ENCODE measurements around the gene CD36. TPM values are rescaled to one million over a fixed set of nuclear protein-coding genes. Genes with fewer than 3 reads are reported as not detected.
"Not testable (repeated sequence)": the region's sequence is repeated elsewhere in the genome, so short reads cannot be mapped to it uniquely, and the experiment has no call there.

CD36 gene
- total RNA-seq, 1 experiment from 2014 or later: 1.4 TPM

DNA sequence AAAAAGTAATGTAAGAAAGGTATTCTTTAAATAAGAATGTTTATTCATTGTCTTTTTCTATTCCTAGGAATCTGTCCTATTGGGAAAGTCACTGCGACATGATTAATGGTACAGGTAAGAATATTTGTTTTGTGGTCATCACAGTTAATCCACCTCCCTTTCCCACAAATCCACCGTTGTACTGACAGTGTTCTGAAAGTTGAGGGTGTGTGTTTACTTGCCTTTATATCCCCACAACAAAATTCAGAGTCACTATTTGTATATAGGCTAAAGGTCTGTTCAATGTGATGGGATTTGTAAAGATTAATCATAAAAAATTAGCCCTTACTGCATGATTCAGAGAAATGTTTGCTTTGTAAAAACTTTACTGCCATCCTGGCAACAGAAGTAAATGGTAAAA lies 27.9 kb downstream of the CD36 start:
- Mint-ChIP-seq H3K4me1 (no peaks in the 10 kb centered on the region), H3K27ac (no peak overlapping the region), H3K9me3 (no peaks in the 10 kb centered on the region), H3K27me3 (ENCODE audit: low read depth) (no peaks in the 10 kb centered on the region), H3K4me3 (no peak overlapping the region), H3K36me3 (no peaks in the 10 kb centered on the region)
- TF ChIP-seq ZNF138 (CRISPR knock-in tag; conservative IDR thresholded peaks at IDR 0.05) (no peak), NFYB (CRISPR knock-in tag; conservative IDR thresholded peaks at IDR 0.05; ENCODE audit: low read depth) (no peak), TP53 (CRISPR knock-in tag; IDR thresholded peaks at IDR 0.05) (no peak), ZNF219 (CRISPR knock-in tag; IDR thresholded peaks at IDR 0.05; ENCODE audit: borderline replicate concordance) (no peak), NR3C1 (CRISPR knock-in tag; conservative IDR thresholded peaks at IDR 0.05; ENCODE audit: low read depth) (no peak), ZNF416 (CRISPR knock-in tag; IDR thresholded peaks at IDR 0.05) (no peak), TCF7 (CRISPR knock-in tag; IDR thresholded peaks at IDR 0.05; ENCODE audit: low read depth) (no peak), NR1H2 (CRISPR knock-in tag; IDR thresholded peaks at IDR 0.05) (no peak), ZNF317 (CRISPR knock-in tag; IDR thresholded peaks at IDR 0.05; ENCODE audit: borderline replicate concordance, low read depth) (no peak), RORB (CRISPR knock-in tag; IDR thresholded peaks at IDR 0.05) (no peak)
- TF ChIP-seq, protein P1, sequence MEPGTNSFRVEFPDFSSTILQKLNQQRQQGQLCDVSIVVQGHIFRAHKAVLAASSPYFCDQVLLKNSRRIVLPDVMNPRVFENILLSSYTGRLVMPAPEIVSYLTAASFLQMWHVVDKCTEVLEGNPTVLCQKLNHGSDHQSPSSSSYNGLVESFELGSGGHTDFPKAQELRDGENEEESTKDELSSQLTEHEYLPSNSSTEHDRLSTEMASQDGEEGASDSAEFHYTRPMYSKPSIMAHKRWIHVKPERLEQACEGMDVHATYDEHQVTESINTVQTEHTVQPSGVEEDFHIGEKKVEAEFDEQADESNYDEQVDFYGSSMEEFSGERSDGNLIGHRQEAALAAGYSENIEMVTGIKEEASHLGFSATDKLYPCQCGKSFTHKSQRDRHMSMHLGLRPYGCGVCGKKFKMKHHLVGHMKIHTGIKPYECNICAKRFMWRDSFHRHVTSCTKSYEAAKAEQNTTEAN (CRISPR knock-in tag; IDR thresholded peaks at IDR 0.05): no peak
- TF ChIP-seq, protein P2, sequence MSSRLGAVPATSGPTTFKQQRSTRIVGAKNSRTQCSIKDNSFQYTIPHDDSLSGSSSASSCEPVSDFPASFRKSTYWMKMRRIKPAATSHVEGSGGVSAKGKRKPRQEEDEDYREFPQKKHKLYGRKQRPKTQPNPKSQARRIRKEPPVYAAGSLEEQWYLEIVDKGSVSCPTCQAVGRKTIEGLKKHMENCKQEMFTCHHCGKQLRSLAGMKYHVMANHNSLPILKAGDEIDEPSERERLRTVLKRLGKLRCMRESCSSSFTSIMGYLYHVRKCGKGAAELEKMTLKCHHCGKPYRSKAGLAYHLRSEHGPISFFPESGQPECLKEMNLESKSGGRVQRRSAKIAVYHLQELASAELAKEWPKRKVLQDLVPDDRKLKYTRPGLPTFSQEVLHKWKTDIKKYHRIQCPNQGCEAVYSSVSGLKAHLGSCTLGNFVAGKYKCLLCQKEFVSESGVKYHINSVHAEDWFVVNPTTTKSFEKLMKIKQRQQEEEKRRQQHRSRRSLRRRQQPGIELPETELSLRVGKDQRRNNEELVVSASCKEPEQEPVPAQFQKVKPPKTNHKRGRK (CRISPR knock-in tag; IDR thresholded peaks at IDR 0.05; ENCODE audit: borderline replicate concordance): no peak
- TF ChIP-seq, protein P3, sequence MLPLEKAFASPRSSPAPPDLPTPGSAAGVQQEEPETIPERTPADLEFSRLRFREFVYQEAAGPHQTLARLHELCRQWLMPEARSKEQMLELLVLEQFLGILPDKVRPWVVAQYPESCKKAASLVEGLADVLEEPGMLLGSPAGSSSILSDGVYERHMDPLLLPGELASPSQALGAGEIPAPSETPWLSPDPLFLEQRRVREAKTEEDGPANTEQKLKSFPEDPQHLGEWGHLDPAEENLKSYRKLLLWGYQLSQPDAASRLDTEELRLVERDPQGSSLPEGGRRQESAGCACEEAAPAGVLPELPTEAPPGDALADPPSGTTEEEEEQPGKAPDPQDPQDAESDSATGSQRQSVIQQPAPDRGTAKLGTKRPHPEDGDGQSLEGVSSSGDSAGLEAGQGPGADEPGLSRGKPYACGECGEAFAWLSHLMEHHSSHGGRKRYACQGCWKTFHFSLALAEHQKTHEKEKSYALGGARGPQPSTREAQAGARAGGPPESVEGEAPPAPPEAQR (CRISPR knock-in tag; IDR thresholded peaks at IDR 0.05): no peak
- TF ChIP-seq, protein P4, sequence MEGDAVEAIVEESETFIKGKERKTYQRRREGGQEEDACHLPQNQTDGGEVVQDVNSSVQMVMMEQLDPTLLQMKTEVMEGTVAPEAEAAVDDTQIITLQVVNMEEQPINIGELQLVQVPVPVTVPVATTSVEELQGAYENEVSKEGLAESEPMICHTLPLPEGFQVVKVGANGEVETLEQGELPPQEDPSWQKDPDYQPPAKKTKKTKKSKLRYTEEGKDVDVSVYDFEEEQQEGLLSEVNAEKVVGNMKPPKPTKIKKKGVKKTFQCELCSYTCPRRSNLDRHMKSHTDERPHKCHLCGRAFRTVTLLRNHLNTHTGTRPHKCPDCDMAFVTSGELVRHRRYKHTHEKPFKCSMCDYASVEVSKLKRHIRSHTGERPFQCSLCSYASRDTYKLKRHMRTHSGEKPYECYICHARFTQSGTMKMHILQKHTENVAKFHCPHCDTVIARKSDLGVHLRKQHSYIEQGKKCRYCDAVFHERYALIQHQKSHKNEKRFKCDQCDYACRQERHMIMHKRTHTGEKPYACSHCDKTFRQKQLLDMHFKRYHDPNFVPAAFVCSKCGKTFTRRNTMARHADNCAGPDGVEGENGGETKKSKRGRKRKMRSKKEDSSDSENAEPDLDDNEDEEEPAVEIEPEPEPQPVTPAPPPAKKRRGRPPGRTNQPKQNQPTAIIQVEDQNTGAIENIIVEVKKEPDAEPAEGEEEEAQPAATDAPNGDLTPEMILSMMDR (IDR thresholded peaks at IDR 0.05): no peak
- no peak for ATAC-seq
- POLR2A ChIA-PET: no interaction called here
- CTCF ChIA-PET: no interaction called here
- DNase-seq (ENCODE audit: low spot score): no peak

DNA sequence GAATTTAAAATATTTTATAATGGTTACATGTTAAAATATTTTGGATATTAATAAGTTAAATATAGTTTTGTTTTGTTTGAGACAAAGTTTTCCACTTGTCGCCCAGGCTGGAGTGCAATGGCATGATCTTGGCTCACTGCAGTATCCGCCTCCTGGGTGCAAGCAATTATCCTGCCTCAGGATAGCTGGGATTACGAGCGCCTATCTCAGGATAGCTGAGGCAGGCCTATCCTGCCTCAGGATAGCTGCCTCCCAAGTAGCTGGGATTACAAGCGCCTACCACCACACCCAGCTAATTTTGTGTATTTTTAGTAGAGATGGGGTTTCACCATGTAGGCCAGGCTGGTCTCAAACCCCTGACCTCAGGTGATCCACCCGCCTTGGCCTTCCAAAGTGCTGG lies 30.9 kb downstream of the CD36 start:
- H3K9me3 Mint-ChIP-seq; H3K4me1 Mint-ChIP-seq; H3K27ac Mint-ChIP-seq; H3K4me3 Mint-ChIP-seq; DNase-seq (ENCODE audit: low spot score); POLR2A ChIA-PET; CTCF ChIA-PET; H3K27me3 Mint-ChIP-seq (ENCODE audit: low read depth); H3K36me3 Mint-ChIP-seq: not testable (repeated sequence)
- ATAC-seq: peak; percentile 68; the same call in 1 of the 2 replicates

DNA sequence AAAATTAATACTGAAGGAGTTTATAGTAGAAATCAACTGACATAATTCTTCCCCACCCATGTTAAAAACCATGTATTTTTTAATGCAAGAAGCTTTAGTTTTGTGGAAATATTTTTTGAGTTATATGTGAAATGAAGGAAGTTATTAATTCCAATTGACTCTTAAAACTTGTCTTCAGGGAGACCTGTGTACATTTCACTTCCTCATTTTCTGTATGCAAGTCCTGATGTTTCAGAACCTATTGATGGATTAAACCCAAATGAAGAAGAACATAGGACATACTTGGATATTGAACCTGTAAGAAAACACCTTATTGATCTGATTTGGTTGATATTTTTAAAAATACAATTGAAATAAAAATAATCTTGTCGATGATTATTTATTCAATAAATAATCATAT lies 33.3 kb downstream of the CD36 start:
- Mint-ChIP-seq H3K27me3 (ENCODE audit: low read depth) (no peaks in the 10 kb centered on the region), H3K4me3 (no peak overlapping the region), H3K27ac (no peak overlapping the region), H3K36me3 (no peaks in the 10 kb centered on the region), H3K9me3 (no peaks in the 10 kb centered on the region), H3K4me1 (no peaks in the 10 kb centered on the region)
- DNase-seq (ENCODE audit: low spot score) (no peak), ATAC-seq (no peak)
- ChIA-PET CTCF (no interaction called here), POLR2A (no interaction called here)
- TF ChIP-seq, protein P2 (CRISPR knock-in tag; IDR thresholded peaks at IDR 0.05; ENCODE audit: borderline replicate concordance): no peak
- TF ChIP-seq, protein P5, sequence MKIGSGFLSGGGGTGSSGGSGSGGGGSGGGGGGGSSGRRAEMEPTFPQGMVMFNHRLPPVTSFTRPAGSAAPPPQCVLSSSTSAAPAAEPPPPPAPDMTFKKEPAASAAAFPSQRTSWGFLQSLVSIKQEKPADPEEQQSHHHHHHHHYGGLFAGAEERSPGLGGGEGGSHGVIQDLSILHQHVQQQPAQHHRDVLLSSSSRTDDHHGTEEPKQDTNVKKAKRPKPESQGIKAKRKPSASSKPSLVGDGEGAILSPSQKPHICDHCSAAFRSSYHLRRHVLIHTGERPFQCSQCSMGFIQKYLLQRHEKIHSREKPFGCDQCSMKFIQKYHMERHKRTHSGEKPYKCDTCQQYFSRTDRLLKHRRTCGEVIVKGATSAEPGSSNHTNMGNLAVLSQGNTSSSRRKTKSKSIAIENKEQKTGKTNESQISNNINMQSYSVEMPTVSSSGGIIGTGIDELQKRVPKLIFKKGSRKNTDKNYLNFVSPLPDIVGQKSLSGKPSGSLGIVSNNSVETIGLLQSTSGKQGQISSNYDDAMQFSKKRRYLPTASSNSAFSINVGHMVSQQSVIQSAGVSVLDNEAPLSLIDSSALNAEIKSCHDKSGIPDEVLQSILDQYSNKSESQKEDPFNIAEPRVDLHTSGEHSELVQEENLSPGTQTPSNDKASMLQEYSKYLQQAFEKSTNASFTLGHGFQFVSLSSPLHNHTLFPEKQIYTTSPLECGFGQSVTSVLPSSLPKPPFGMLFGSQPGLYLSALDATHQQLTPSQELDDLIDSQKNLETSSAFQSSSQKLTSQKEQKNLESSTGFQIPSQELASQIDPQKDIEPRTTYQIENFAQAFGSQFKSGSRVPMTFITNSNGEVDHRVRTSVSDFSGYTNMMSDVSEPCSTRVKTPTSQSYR (CRISPR knock-in tag; IDR thresholded peaks at IDR 0.05): no peak
- TF ChIP-seq GRHL2 (CRISPR knock-in tag; IDR thresholded peaks at IDR 0.05; ENCODE audit: insufficient replicate concordance, severe bottlenecking) (no peak), GTF2I (CRISPR knock-in tag; conservative IDR thresholded peaks at IDR 0.05) (no peak), SP1 (CRISPR knock-in tag; conservative IDR thresholded peaks at IDR 0.05) (no peak)
- TF ChIP-seq, protein P4 (IDR thresholded peaks at IDR 0.05): no peak
- TF ChIP-seq, protein P6, sequence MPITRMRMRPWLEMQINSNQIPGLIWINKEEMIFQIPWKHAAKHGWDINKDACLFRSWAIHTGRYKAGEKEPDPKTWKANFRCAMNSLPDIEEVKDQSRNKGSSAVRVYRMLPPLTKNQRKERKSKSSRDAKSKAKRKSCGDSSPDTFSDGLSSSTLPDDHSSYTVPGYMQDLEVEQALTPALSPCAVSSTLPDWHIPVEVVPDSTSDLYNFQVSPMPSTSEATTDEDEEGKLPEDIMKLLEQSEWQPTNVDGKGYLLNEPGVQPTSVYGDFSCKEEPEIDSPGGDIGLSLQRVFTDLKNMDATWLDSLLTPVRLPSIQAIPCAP (CRISPR knock-in tag; IDR thresholded peaks at IDR 0.05): no peak

Measured in WTC11 (cell line).